ENCODE data around the gene CLIP1.
"Not testable (repeated sequence)": the region's sequence is repeated elsewhere in the genome, so short reads cannot be mapped to it uniquely, and the experiment has no call there.

Gene CLIP1

GRCh38 chr12:122374707-122375106 is 47.8 kb downstream of the CLIP1 start:
- no peak for DNase-seq (ENCODE audit: low read depth)
- H3K4me3 ChIP-seq (ENCODE audit: low read depth, low read length): no peak overlapping the region
- TF ChIP-seq, protein P1, sequence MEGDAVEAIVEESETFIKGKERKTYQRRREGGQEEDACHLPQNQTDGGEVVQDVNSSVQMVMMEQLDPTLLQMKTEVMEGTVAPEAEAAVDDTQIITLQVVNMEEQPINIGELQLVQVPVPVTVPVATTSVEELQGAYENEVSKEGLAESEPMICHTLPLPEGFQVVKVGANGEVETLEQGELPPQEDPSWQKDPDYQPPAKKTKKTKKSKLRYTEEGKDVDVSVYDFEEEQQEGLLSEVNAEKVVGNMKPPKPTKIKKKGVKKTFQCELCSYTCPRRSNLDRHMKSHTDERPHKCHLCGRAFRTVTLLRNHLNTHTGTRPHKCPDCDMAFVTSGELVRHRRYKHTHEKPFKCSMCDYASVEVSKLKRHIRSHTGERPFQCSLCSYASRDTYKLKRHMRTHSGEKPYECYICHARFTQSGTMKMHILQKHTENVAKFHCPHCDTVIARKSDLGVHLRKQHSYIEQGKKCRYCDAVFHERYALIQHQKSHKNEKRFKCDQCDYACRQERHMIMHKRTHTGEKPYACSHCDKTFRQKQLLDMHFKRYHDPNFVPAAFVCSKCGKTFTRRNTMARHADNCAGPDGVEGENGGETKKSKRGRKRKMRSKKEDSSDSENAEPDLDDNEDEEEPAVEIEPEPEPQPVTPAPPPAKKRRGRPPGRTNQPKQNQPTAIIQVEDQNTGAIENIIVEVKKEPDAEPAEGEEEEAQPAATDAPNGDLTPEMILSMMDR (IDR thresholded peaks at IDR 0.05; ENCODE audit: low read depth, low read length, missing control alignments): no peak

- no peak overlapping the region for H3K4me3 ChIP-seq (ENCODE audit: low read depth, low read length)
- DNase-seq (ENCODE audit: low read depth): no peak
- TF ChIP-seq, protein P1 (IDR thresholded peaks at IDR 0.05; ENCODE audit: low read depth, low read length, missing control alignments): no peak
Measured at GRCh38 chr12:122371475-122372045, 50.9 kb downstream of the CLIP1 start.

DNA sequence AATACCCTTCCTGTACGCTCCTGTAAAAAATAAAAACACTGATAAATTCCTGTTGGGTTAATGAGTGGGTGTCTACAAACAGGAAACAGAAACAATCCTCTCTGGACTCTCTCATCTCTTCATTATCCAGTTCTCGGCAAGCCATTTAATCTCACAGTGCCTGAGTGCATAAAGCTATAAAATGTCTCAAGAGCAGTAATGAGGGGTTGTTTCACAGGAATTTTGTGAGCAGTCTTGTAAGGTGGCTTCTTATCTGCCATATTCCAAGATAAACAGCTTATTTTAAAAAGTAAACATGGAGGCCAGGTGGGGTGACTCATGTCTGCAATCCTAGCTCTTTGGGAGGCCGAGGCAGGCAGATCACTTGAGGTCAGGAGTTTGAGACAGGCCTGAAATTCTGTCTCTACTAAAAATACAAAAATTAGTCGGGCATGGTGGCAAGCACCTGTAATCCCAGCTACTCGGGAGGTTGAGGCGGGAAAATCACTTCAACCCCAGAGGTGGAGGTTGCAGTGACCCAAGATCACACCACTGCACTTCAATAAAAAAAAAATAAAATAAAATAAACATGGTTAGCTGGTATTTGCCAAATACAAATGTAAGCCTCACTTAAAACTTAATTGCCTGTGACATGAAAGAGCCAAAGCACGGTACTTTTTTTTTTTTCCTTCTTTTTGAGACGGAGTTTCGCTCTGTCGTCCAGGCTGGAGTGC is 54.0 kb downstream of the CLIP1 start:
- DNase-seq (ENCODE audit: low read depth): no peak
- TF ChIP-seq, protein P1 (IDR thresholded peaks at IDR 0.05; ENCODE audit: low read depth, low read length, missing control alignments): no peak
- no peak overlapping the region for H3K4me3 ChIP-seq (ENCODE audit: low read depth, low read length)

GRCh38 chr12:122367632-122368031 is 54.8 kb downstream of the CLIP1 start:
- not testable (repeated sequence) for H3K4me3 ChIP-seq (ENCODE audit: low read depth, low read length); DNase-seq (ENCODE audit: low read depth)

- no peak for DNase-seq (ENCODE audit: low read depth)
- TF ChIP-seq, protein P1 (IDR thresholded peaks at IDR 0.05; ENCODE audit: low read depth, low read length, missing control alignments): no peak
Measured at GRCh38 chr12:122366685-122367475, 55.6 kb downstream of the CLIP1 start.

DNA sequence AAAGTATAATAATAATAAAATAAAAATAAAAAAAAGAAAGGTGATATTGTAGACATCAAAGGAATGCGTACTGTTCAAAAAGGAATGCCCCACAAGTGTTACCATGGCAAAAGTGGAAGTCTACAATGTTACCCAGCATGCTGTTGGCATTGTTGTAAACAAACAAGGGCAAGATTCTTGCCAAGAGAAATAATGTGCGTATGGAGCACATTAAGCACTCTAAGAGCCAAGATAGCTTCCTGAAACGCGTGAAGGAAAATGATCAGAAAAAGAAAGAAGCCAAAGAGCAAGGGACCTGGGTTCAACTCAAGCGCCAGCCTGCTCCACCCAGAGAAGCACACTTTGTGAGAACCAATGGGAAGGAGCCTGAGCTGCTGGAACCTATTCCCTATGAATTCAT is 57.2 kb downstream of the CLIP1 start:
- not testable (repeated sequence) for DNase-seq (ENCODE audit: low read depth); H3K4me3 ChIP-seq (ENCODE audit: low read depth, low read length)

More at GRCh38 chr12:122366685-122367475, 55.6 kb downstream of the CLIP1 start:
- no peak overlapping the region for H3K4me3 ChIP-seq (ENCODE audit: low read depth, low read length)

DNA sequence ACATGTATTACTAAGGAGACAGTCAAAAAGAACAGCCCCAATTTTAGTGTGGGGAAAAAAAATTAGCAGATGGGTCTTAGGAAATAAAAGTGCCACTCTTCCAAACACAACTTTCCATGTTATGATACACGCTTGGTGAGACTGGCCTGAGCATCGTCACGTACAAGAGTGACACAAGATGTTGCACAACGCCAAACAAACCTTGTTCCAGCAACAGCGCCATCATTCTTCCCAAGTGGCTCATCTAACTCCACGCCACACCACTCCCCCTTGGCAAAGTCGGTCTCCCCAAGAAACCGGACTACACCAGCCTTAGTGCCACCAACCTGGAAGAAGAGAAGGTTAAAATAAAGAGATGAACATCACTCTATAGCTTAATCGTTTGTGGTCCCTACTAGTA is 58.7 kb downstream of the CLIP1 start:
- DNase-seq (ENCODE audit: low read depth): no peak
- H3K4me3 ChIP-seq (ENCODE audit: low read depth, low read length): no peak overlapping the region
- TF ChIP-seq, protein P1 (IDR thresholded peaks at IDR 0.05; ENCODE audit: low read depth, low read length, missing control alignments): no peak

All from GM12864 (cell line).